GM23248 (cell line): ENCODE results near the gene DTWD2. TPM values are rescaled to one million over a fixed set of nuclear protein-coding genes. Genes with fewer than 3 reads are reported as not detected.

ENCODE experiments used
- DNase-seq: peaks from one replicate; pipeline ENCODE4 v3.0.0-alpha.2; 2015
- H2AFZ ChIP-seq: fragments of 200-600 bp; sonication (generic); 2 replicates; pipeline ENCODE4 v1.6.1; 2016; ENCODE audit warnings: antibody characterized with exemption
- H3F3A ChIP-seq: fragments of 200-600 bp; sonication (generic); 2 replicates; pipeline ENCODE4 v1.6.1; 2016; ENCODE audit warnings: mild to moderate bottlenecking, antibody characterized with exemption, mixed run types; ENCODE audit not compliant: insufficient read depth
- H3K27ac ChIP-seq: fragments of 200-600 bp; sonication (generic); 2 replicates; pipeline ENCODE4 v1.5.1; 2016; ENCODE audit warnings: mild to moderate bottlenecking
- H3K27me3 ChIP-seq: fragments of 200-600 bp; sonication (generic); replicated peaks from 2 replicates; pipeline ENCODE4 v1.6.1; 2016; ENCODE audit warnings: mild to moderate bottlenecking; ENCODE audit not compliant: insufficient read depth
- H3K36me3 ChIP-seq: fragments of 200-600 bp; sonication (generic); 2 replicates; pipeline ENCODE4 v1.6.1; 2016; ENCODE audit warnings: low read depth, mild to moderate bottlenecking
- H3K4me1 ChIP-seq: fragments of 200-600 bp; sonication (generic); 2 replicates; pipeline ENCODE4 v1.6.1; 2016; ENCODE audit warnings: mild to moderate bottlenecking; ENCODE audit not compliant: insufficient read depth
- H3K4me2 ChIP-seq: fragments of 200-600 bp; sonication (generic); one replicate; pipeline ENCODE4 v1.6.1; 2016; ENCODE audit warnings: mild to moderate bottlenecking; ENCODE audit not compliant: unreplicated experiment
- H3K4me3 ChIP-seq: fragments of 200-600 bp; sonication (generic); 2 replicates; pipeline ENCODE4 v1.5.1; 2016; ENCODE audit warnings: mild to moderate bottlenecking
- H3K79me2 ChIP-seq: fragments of 200-600 bp; sonication (generic); 2 replicates; pipeline ENCODE4 v1.6.1; 2016; ENCODE audit warnings: mild to moderate bottlenecking; ENCODE audit not compliant: insufficient read depth
- H3K9ac ChIP-seq: fragments of 200-600 bp; sonication (generic); 2 replicates; pipeline ENCODE4 v1.6.1; 2016; ENCODE audit warnings: mild to moderate bottlenecking
- H3K9me2 ChIP-seq: fragments of 200-600 bp; sonication (generic); 2 replicates; pipeline ENCODE4 v1.6.1; 2016; ENCODE audit warnings: mixed run types, mild to moderate bottlenecking, moderate library complexity; ENCODE audit not compliant: insufficient read depth
- H3K9me3 ChIP-seq: fragments of 200-600 bp; sonication (generic); one replicate; pipeline ENCODE4 v1.6.1; 2017; ENCODE audit warnings: low read depth
- H4K20me1 ChIP-seq: fragments of 200-600 bp; sonication (generic); 2 replicates; pipeline ENCODE4 v1.6.0; 2016; ENCODE audit not compliant: insufficient read depth
- EZH2 ChIP-seq: fragments of 200-600 bp; sonication (generic); IDR thresholded peaks from 2 replicates; pipeline ENCODE4 v1.6.1; 2018; ENCODE audit warnings: antibody characterized with exemption, mild to moderate bottlenecking; ENCODE audit not compliant: insufficient read depth, poor library complexity, severe bottlenecking
- EZH2phosphoT487 ChIP-seq: fragments of 200-600 bp; sonication (generic); IDR thresholded peaks from 2 replicates; pipeline ENCODE4 v1.6.1; 2018; ENCODE audit warnings: antibody characterized with exemption, moderate library complexity, mild to moderate bottlenecking, low read depth; ENCODE audit not compliant: insufficient read depth
- WGBS, 2 experiments: methylation state at CpG; one replicate each; pipeline ENCODE4 v1.1.6; 2015 to 2017; ENCODE audit warnings: low lambda C conversion rate in 2 of 2, low coverage in 1 of 2; ENCODE audit errors: missing lambda C conversion rate in 2 of 2; 5-methylcytosine and 5-hydroxymethylcytosine counted together
- in situ Hi-C: fragments of 300-500 bp; cut with MboI; formaldehyde crosslinking; loops from 2 replicates; pipeline ENCODE4 v1.15.0; 2020
- microRNA-seq: library from miRNA; unstranded; fragments of <30 nt; microRNA quantifications from one replicate; pipeline ENCODE4, GENCODE V29; 2016; ENCODE audit warnings: borderline number of aligned reads
- polyA plus RNA-seq: library from polyadenylated mRNA; unstranded; fragments of >200 nt; fragmentation: Nextera tagmentation; extraction: Ambion mirVana; gene quantifications from 2 replicates; pipeline ENCODE4 v1.2.1, GENCODE V29; 2016
- small RNA-seq: library from RNA; depleted of rRNA; stranded (forward); fragments of <200 nt; gene quantifications from one replicate; pipeline ENCODE3, GENCODE V24; 2014; ENCODE audit warnings: low read depth, low replicate concordance
- total RNA-seq: library from RNA; depleted of rRNA; stranded (reverse); fragments of >200 nt; shearing (Covaris generic); gene quantifications from 2 replicates; pipeline ENCODE4 v1.2.3, GENCODE V29; 2014; rRNA removed

The DTWD2 gene
- total and polyA plus RNA-seq, 2 experiments from 2014 or later, result 1.7 to 5.5 TPM

GRCh38 chr5:118793652-118794051 lies 194.7 kb downstream of the DTWD2 start:
- Histone ChIP-seq H3K4me2 (no peak overlapping the region), H3K9me3 (no peaks in the 10 kb centered on the region), H3F3A (no peaks in the 10 kb centered on the region), H3K4me3 (no peak overlapping the region), H3K27ac (no peak overlapping the region), H3K27me3 (no peaks in the 10 kb centered on the region), H4K20me1 (no peaks in the 10 kb centered on the region), H3K36me3 (no peaks in the 10 kb centered on the region), H2AFZ (no peak overlapping the region), H3K9ac (no peak overlapping the region), H3K9me2 (no peaks in the 10 kb centered on the region), H3K4me1 (no peaks in the 10 kb centered on the region), H3K79me2 (no peaks in the 10 kb centered on the region)
- DNase-seq, result no peak
- in situ Hi-C loops, result no loop called here
- WGBS, 2 experiments, result 17 to 25% methylated on average over 2 of the region's 2 CpGs
- TF ChIP-seq EZH2, result no peak
- no peak for TF ChIP-seq EZH2phosphoT487

GRCh38 chr5:118793091-118793490 lies 195.3 kb downstream of the DTWD2 start:
- Histone ChIP-seq H3K9me3 (no peaks in the 10 kb centered on the region), H3K79me2 (no peaks in the 10 kb centered on the region), H3K27ac (no peak overlapping the region), H4K20me1 (no peaks in the 10 kb centered on the region), H3K4me1 (no peaks in the 10 kb centered on the region), H2AFZ (no peak overlapping the region), H3K4me3 (no peak overlapping the region), H3K9ac (no peak overlapping the region), H3K27me3 (no peaks in the 10 kb centered on the region), H3K9me2 (no peaks in the 10 kb centered on the region), H3K36me3 (no peaks in the 10 kb centered on the region), H3K4me2 (no peak overlapping the region), H3F3A (no peaks in the 10 kb centered on the region)
- TF ChIP-seq EZH2phosphoT487, result no peak
- TF ChIP-seq EZH2, result no peak
- in situ Hi-C loops, result no loop called here
- no peak for DNase-seq
- WGBS, 2 experiments, result 60 to 65% methylated on average over 3 of the region's 3 CpGs

DNA sequence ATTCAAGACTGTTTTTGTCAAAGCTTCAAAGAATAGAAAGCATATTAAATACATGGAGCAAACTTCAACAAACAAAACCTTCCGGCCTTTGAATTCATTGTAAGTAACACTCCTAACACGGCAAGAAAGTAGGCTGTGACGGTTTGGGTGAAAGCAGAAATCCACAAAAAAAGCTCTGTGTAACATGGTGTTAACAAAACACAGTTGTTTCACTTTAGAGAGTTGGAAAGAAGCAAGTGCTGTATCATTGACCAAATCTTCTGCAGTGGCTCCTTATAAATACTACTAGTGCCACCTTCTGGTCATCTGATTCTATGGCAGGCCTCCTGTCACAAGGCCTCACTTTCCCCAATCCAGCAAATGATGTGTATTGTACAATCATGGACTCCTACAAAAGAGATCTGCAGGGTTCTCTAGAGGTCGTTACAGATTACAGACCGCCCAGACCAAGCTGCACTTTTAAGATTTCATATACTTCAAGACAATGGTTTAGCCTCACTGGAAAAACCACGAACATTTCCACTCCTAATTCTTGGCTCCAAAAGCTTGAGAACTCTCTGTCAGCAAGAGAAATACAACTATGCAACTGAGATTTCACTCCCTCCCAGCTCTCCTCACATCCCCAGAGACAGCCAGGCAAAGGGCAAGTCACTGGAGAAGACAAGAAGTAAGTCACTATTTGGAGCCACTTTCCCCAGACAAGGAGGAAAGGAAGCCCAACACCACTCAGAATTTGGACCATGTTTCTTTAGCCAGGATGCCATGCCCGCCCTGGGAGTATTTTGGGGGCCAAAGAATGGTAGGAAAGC lies 196.2 kb downstream of the DTWD2 start:
- no peak overlapping the region for H3K27ac ChIP-seq
- WGBS, 2 experiments, result 6 to 8% methylated on average over 7 of the region's 7 CpGs
- H3K36me3 ChIP-seq, result no peaks in the 10 kb centered on the region
- H4K20me1 ChIP-seq, result no peaks in the 10 kb centered on the region
- peak; percentile 85 for DNase-seq
- no peak overlapping the region for H3K9ac ChIP-seq
- H3K79me2 ChIP-seq, result no peaks in the 10 kb centered on the region
- peak overlapping the region; percentile 34 for H3K4me2 ChIP-seq
- no peaks in the 10 kb centered on the region for H3K9me3 ChIP-seq
- no peaks in the 10 kb centered on the region for H3F3A ChIP-seq
- H2AFZ ChIP-seq, result peak overlapping the region; percentile 73
- no peaks in the 10 kb centered on the region for H3K9me2 ChIP-seq
- TF ChIP-seq EZH2phosphoT487 (no peak), EZH2 (no peak)
- H3K4me1 ChIP-seq, result no peaks in the 10 kb centered on the region
- in situ Hi-C loops, result no loop called here
- H3K27me3 ChIP-seq, result no peaks in the 10 kb centered on the region
- peak overlapping the region; percentile 28 for H3K4me3 ChIP-seq

- H3K36me3 ChIP-seq, result no peaks in the 10 kb centered on the region
- in situ Hi-C loops, result no loop called here
- no peaks in the 10 kb centered on the region for H3K27me3 ChIP-seq
- no peak for DNase-seq
- no peak overlapping the region for H3K27ac ChIP-seq
- no peak overlapping the region for H3K4me2 ChIP-seq
- no peak overlapping the region for H3K4me3 ChIP-seq
- H3K9ac ChIP-seq, result no peak overlapping the region
- H3F3A ChIP-seq, result no peaks in the 10 kb centered on the region
- no peaks in the 10 kb centered on the region for H3K4me1 ChIP-seq
- H3K9me3 ChIP-seq, result no peaks in the 10 kb centered on the region
- H3K9me2 ChIP-seq, result no peaks in the 10 kb centered on the region
- H4K20me1 ChIP-seq, result no peaks in the 10 kb centered on the region
- no peak overlapping the region for H2AFZ ChIP-seq
- H3K79me2 ChIP-seq, result no peaks in the 10 kb centered on the region
- TF ChIP-seq EZH2 (no peak), EZH2phosphoT487 (no peak)
Observed at GRCh38 chr5:118789366-118789765, 199.0 kb downstream of the DTWD2 start.

DNA sequence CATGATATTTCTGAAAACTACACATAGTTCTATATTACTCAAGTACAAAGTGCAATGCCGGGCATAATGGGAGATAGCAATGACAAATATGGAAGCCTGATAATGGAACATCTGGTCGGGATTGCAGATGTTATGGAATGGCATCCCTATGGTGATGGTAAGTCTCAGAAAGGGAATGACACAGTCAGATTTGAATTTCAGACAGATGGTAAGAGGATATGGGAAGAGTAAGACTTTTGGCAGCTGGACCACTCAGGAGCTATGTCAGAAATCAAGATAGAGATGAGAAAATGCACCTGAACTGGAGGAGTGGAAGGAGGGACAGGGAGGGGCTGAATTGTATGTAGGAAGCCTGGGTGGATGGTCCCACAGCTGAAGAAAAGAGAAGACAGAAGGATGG lies 200.0 kb downstream of the DTWD2 start:
- Histone ChIP-seq H3K4me2 (no peak overlapping the region), H2AFZ (no peak overlapping the region), H3F3A (no peaks in the 10 kb centered on the region), H3K27me3 (no peaks in the 10 kb centered on the region), H3K9ac (no peak overlapping the region), H3K36me3 (no peaks in the 10 kb centered on the region), H3K27ac (no peak overlapping the region), H3K79me2 (no peaks in the 10 kb centered on the region), H3K4me3 (no peak overlapping the region), H3K9me3 (no peaks in the 10 kb centered on the region), H3K9me2 (no peaks in the 10 kb centered on the region), H3K4me1 (no peaks in the 10 kb centered on the region), H4K20me1 (no peaks in the 10 kb centered on the region)
- no peak for DNase-seq
- WGBS, 2 experiments, result 65 to 77% methylated on average over 2 of the region's 2 CpGs
- in situ Hi-C loops, result no loop called here
- TF ChIP-seq EZH2, result no peak
- TF ChIP-seq EZH2phosphoT487, result no peak

Small RNAs within 50 kb of the gene (microRNA-seq; reads per million reads assigned to microRNA genes)
- not detected for gene MIR1244-2

Small RNAs within 50 kb of the gene (small RNA-seq; reads per million reads assigned to genes)
- gene RNU6-373P, result not detected

Other genes with a start within 250 kb of the DTWD2 start
- 32.4 and 55.0 TPM in 2 replicates for gene DMXL1, start 82.5 kb upstream of the DTWD2 start, total RNA-seq
- 9.9 and 12.0 TPM in 2 replicates for gene DMXL1, start 82.5 kb upstream of the DTWD2 start, polyA plus RNA-seq